Panc1 (cell line): ENCODE results near the gene MRPS21. TPM values are rescaled to one million over a fixed set of nuclear protein-coding genes. Genes with fewer than 3 reads are reported as not detected.
"Not testable (repeated sequence)": the region's sequence is repeated elsewhere in the genome, so short reads cannot be mapped to it uniquely, and the experiment has no call there.

Experiments
- ATAC-seq: fragments of 200-7000 bp; cut with Tn5 transposase; 2 replicates; pipeline ENCODE4 v1.9.1; 2020; ENCODE audit warnings: mild to moderate bottlenecking, moderate library complexity
- BruUV-seq: library from RNA; stranded (reverse); fragments of 400-500 nt; replicated peaks from 2 replicates; lab custom pipeline; 2021; lab: Mats Ljungman, UMichigan
- CTCF ChIA-PET: fragments of 300-600 bp; sonication (Branson Sonifier 250); formaldehyde crosslinking; loops from one replicate; lab custom pipeline; 2022; ENCODE audit warnings: antibody characterized with exemption; lab: Charles Lee
- POLR2A ChIA-PET: fragments of 300-600 bp; sonication (Branson Sonifier 250); formaldehyde crosslinking; loops from one replicate; lab custom pipeline; 2022; ENCODE audit warnings: antibody characterized with exemption; lab: Charles Lee
- DNase-seq: peaks from one replicate; pipeline ENCODE4 v3.0.0-alpha.2; 2010; ENCODE audit warnings: low read depth, low spot score
- H3K27ac ChIP-seq: 2 replicates; pipeline ENCODE4 v1.5.1; 2011; ENCODE audit warnings: mild to moderate bottlenecking, low read length, inconsistent platforms
- H3K27me3 ChIP-seq: fragments of 200-500 bp; sonication (Bioruptor generic); 2 replicates; pipeline ENCODE4 v1.6.0; 2014; ENCODE audit warnings: low read length, inconsistent platforms; ENCODE audit not compliant: control insufficient read depth, insufficient read depth
- H3K36me3 ChIP-seq: fragments of 200-500 bp; sonication (Bioruptor generic); 2 replicates; pipeline ENCODE4 v1.5.1; 2014; ENCODE audit warnings: inconsistent platforms, mild to moderate bottlenecking, low read length, moderate library complexity; ENCODE audit not compliant: control insufficient read depth, insufficient read depth
- H3K4me1 ChIP-seq: 2 replicates; pipeline ENCODE4 v1.5.1; 2011; ENCODE audit warnings: inconsistent platforms, mild to moderate bottlenecking, low read length, moderate library complexity; ENCODE audit not compliant: control insufficient read depth, insufficient read depth
- H3K4me3 ChIP-seq, 2 experiments: 2 replicates each; pipeline ENCODE4 v1.5.1; 2011 to 2012; ENCODE audit warnings: low read depth in 2 of 2, low read length in 2 of 2, mild to moderate bottlenecking in 2 of 2, inconsistent platforms in 1 of 2, moderate library complexity in 1 of 2
- H3K9me3 ChIP-seq: fragments of 200-500 bp; sonication (Bioruptor generic); 2 replicates; pipeline ENCODE4 v1.5.1; 2014; ENCODE audit warnings: low read depth, mild to moderate bottlenecking, inconsistent platforms, low read length, moderate library complexity; ENCODE audit not compliant: control insufficient read depth, insufficient read depth
- CTCF ChIP-seq: fragments of 450-650 bp; IDR thresholded peaks from 2 replicates; pipeline ENCODE4 v1.5.1; 2017; ENCODE audit warnings: mild to moderate bottlenecking
- POLR2AphosphoS5 ChIP-seq: IDR thresholded peaks from 2 replicates; pipeline ENCODE4 v1.6.1; 2012; ENCODE audit warnings: mild to moderate bottlenecking, low read depth, low read length, moderate library complexity
- REST ChIP-seq, 2 experiments: IDR thresholded peaks; 2 replicates each; pipeline ENCODE4 v1.6.1; 2011 to 2012; ENCODE audit warnings: low read depth in 2 of 2, control low read depth in 1 of 2, low read length in 1 of 2, mild to moderate bottlenecking in 1 of 2, moderate library complexity in 1 of 2; ENCODE audit not compliant: insufficient read depth in 1 of 2
- SIN3A ChIP-seq: IDR thresholded peaks from 2 replicates; pipeline ENCODE4 v1.6.1; 2012; ENCODE audit warnings: low read depth, mild to moderate bottlenecking, low read length, moderate library complexity, borderline replicate concordance; ENCODE audit not compliant: insufficient read depth
- TCF7L2 ChIP-seq: IDR thresholded peaks from 2 replicates; pipeline ENCODE4 v1.6.1; 2011; ENCODE audit warnings: mild to moderate bottlenecking, low read depth, low read length, inconsistent platforms
- in situ Hi-C: cut with HindIII; loops from 2 replicates; pipeline ENCODE4 v1.10.0; 2016; ENCODE audit warnings: low sequenced_read_pairs, low pct_unique_long_range_greater_than_20kb
- intact Hi-C: fragments of 100-400 bp; cut with micrococcal nuclease; formaldehyde crosslinking; loops from one replicate; pipeline ENCODE4 v1.10.0; 2022; ENCODE audit not compliant: unreplicated experiment
- total RNA-seq: library from RNA; stranded (reverse); gene quantifications from one replicate; pipeline ENCODE4 v1.2.1, GENCODE V29; 2021; ENCODE audit not compliant: unreplicated experiment

Gene MRPS21
- total RNA-seq, 1 experiment from 2014 or later = 68.2 TPM

GRCh38 chr1:150302902-150303301 is 9.2 kb downstream of the MRPS21 start:
- Histone ChIP-seq H3K27me3 (no peaks in the 10 kb centered on the region), H3K27ac (no peak overlapping the region), H3K9me3 (no peaks in the 10 kb centered on the region), H3K4me1 (no peaks in the 10 kb centered on the region), H3K4me3 (no peak overlapping the region), H3K36me3 (peaks cover 6% of the 10 kb centered on the region; the same call in 1 of the 2 replicates)
- ChIA-PET CTCF (no interaction called here), POLR2A (interaction anchor here (0.6 kb wide), 1 partner anchor 199 kb away, joined by 5 read pairs; no protein-coding TSS in a partner anchor)
- in situ Hi-C loops (no loop called here), intact Hi-C loops (no loop called here)
- TF ChIP-seq REST (IDR thresholded peaks at IDR 0.05; ENCODE audit: insufficient read depth in 1 of 2, low read depth in 2 of 2, low read length in 1 of 2) (no peak), POLR2AphosphoS5 (no peak), TCF7L2 (no peak), SIN3A (no peak), CTCF (no peak)
- BruUV-seq = no TSS peak
- ATAC-seq (no peak), DNase-seq (no peak)

- BruUV-seq, POLR2A ChIA-PET, H3K36me3 ChIP-seq, DNase-seq, H3K27ac ChIP-seq, in situ Hi-C loops, intact Hi-C loops, H3K9me3 ChIP-seq, H3K4me3 ChIP-seq, ATAC-seq, CTCF ChIA-PET, H3K27me3 ChIP-seq, H3K4me1 ChIP-seq: not testable (repeated sequence)
Observed at GRCh38 chr1:150308585-150308984, 14.9 kb downstream of the MRPS21 start.

- POLR2A ChIA-PET = no interaction called here
- intact Hi-C loops (no loop called here), in situ Hi-C loops (no loop called here)
- Histone ChIP-seq H3K36me3 (peaks cover 5% of the 10 kb centered on the region; the same call in 1 of the 2 replicates), H3K9me3 (no peaks in the 10 kb centered on the region), H3K4me3 (no peak overlapping the region), H3K27me3 (no peaks in the 10 kb centered on the region), H3K4me1 (no peaks in the 10 kb centered on the region), H3K27ac (no peak overlapping the region)
- BruUV-seq = no TSS peak
- ATAC-seq (peak; percentile 39; the same call in 1 of the 2 replicates), DNase-seq (no peak)
- CTCF ChIA-PET = no interaction called here
- no peak for TF ChIP-seq SIN3A
- TF ChIP-seq TCF7L2 = no peak
- TF ChIP-seq REST (IDR thresholded peaks at IDR 0.05; ENCODE audit: insufficient read depth in 1 of 2, low read depth in 2 of 2, low read length in 1 of 2) = no peak
- no peak for TF ChIP-seq CTCF
- TF ChIP-seq POLR2AphosphoS5 = peak; percentile 51; the same call in 1 of the 2 replicates
Observed at GRCh38 chr1:150309758-150310508, 16.3 kb downstream of the MRPS21 start.
